Erythroblast (primary cell): ENCODE results near the gene XRCC5.

Experiments
- DNase-seq, 2 experiments: peaks; one replicate each; lab custom pipeline; 2025; lab: John Stamatoyannopoulos, UW
- GATA1 ChIP-seq: IDR thresholded peaks from 2 replicates; pipeline ENCODE4 v1.6.1; 2011; ENCODE audit warnings: low read depth, mild to moderate bottlenecking, control low read depth, low read length, moderate library complexity
- POLR2A ChIP-seq: IDR thresholded peaks from 2 replicates; pipeline ENCODE4 v1.6.1; 2011; ENCODE audit warnings: mild to moderate bottlenecking, low read length

XRCC5 gene

GRCh38 chr2:216164087-216164486 is 54.9 kb downstream of the XRCC5 start:
- no peak for TF ChIP-seq GATA1
- no peak for TF ChIP-seq POLR2A
- DNase-seq = no peak

DNA sequence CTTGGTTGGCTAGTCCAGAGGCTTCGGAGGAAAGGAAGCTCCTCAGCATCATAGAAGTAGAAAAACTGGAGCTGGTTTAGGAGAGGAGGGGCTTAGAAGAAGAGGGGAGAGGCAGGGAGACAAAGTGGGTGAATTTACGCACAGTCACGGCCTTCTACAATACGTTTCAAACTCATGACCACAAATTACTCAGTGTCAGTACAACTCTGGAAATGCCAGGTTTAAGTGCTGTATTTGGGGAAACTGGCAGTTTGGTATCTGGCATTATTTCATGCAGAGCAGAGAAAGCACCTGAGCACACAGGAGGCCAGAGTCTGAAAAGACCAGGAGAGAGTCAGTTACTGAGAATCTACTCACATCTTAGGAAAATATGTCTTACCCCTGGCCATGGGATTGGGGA is 55.4 kb downstream of the XRCC5 start:
- TF ChIP-seq POLR2A (no peak), GATA1 (no peak)

GRCh38 chr2:216165711-216166110 is 56.6 kb downstream of the XRCC5 start:
- no peak for DNase-seq
- TF ChIP-seq POLR2A = no peak
- TF ChIP-seq GATA1 = no peak

More for the DNA sequence above, 55.4 kb downstream of the XRCC5 start:
- no peak for DNase-seq

- no peak for DNase-seq
- no peak for TF ChIP-seq GATA1
- TF ChIP-seq POLR2A = no peak
These were observed 59.9 kb downstream of the XRCC5 start for GRCh38 chr2:216169087-216169486.

DNA sequence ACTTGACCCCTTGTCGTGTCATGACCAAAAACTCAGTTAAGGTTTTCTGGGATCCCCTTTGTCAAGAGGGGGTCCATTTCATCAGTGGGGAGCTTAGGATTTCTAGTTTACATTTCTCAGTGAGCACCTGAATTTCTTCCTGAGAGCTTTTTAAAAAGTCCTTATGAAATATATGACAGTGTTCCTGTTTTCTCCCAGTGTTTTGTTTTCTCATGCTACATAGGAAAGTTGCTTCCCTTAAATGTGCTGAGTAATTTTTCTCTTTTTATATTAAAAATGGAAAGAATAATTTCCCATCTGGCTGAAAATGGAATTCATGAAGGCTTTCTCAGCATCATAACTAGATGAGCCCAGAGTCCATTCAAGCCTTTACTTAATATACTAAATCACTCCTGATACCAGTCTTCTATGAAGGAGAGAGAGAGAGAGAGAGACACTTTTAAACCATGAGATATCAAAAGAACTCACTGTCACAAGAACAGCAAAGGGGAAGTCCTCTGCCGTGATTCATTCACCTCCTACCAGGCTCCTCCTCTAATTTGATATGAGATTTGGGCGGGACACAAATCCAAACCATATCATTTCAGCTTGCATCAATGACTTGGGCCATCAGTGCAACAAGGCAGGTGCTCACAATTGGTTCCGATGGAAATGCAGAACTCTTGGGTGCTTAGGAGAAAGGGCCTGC is 61.1 kb downstream of the XRCC5 start:
- TF ChIP-seq POLR2A (no peak), GATA1 (no peak)
- no peak for DNase-seq

DNA sequence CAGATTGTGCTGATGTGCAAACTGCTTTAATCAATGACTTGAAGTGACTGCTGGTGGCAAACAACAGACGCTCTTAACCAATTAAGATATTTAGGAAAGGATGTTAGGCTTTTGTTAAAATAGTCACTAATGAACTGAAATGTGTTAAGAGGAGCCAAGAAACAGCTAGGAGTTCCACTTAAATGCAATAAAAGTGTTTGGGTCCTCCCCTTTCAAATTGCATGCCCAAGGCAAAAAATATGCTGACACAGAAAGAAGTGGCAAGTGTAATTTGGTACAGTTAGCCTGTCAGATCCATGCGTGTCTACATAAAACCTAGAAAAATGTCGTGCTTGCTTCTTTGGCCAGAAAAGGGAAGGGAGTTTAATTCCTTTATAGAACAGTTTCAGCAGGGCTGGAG is 61.9 kb downstream of the XRCC5 start:
- no peak for DNase-seq
- TF ChIP-seq GATA1 (no peak), POLR2A (no peak)

- TF ChIP-seq POLR2A (no peak), GATA1 (no peak)
- no peak for DNase-seq
These were observed 63.3 kb downstream of the XRCC5 start for GRCh38 chr2:216172493-216172892.

GRCh38 chr2:216179015-216179414 is 69.9 kb downstream of the XRCC5 start:
- no peak for TF ChIP-seq GATA1
- TF ChIP-seq POLR2A = no peak
- DNase-seq = no peak

- TF ChIP-seq GATA1 = no peak
- TF ChIP-seq POLR2A = no peak
- peak; percentile 6 to 49 for DNase-seq
These were observed 72.2 kb downstream of the XRCC5 start for GRCh38 chr2:216181351-216181750.

- TF ChIP-seq POLR2A (no peak), GATA1 (no peak)
- no peak for DNase-seq
These were observed 72.9 kb downstream of the XRCC5 start for GRCh38 chr2:216181953-216182461.

DNA sequence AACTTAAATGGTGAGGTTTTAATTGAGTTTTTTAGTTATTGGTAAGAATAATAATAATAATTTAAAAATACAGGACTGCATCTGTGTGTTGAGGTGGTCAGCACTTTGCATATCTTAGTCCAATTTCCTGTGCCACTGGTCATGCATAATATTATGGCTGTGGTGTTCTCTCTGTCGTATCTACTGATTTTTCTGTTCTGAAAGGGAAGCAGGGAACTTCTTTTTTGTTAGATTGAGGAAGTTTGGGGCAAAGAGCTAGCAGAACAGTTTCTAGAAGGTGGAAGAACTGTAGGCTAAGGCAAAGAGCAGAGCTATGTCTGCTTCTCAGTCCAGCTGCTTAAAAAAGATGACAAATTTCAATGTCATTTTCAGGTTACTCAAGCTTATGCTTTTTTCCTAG is 74.3 kb downstream of the XRCC5 start:
- TF ChIP-seq GATA1 (no peak), POLR2A (no peak)
- DNase-seq = no peak

- TF ChIP-seq POLR2A = no peak
- TF ChIP-seq GATA1 = no peak
- DNase-seq = peak; percentile 80 to 88
These were observed 79.4 kb downstream of the XRCC5 start for GRCh38 chr2:216188559-216188850.

- DNase-seq = peak in 1 of 2 experiments; percentile 35
- TF ChIP-seq POLR2A (no peak), GATA1 (no peak)
These were observed 79.8 kb downstream of the XRCC5 start for GRCh38 chr2:216188956-216189355.

GRCh38 chr2:216189410-216189809 is 80.3 kb downstream of the XRCC5 start:
- no peak for DNase-seq
- TF ChIP-seq POLR2A (no peak), GATA1 (no peak)

DNA sequence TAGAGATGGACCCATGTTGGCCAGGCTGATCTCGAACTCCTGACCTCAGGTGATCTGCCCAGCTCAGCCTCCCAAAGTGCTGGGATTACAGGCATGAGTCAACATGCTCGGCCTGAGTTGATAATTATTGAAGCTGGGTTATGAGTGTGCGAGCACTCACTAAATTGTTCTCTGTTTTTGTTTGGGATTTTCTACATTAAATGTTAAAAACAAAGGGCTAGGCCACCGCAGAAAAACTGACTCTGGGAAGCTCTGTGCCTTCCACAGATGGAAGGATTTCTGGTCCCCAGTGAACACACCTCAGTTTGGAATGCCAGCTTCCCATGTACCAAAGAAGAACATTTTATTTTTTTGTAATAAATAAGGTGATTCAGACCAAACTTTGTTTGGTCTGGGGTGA is 83.0 kb downstream of the XRCC5 start:
- no peak for DNase-seq
- TF ChIP-seq POLR2A (no peak), GATA1 (no peak)
